ENCODE data around the gene PTPRD. TPM values are rescaled to one million over a fixed set of nuclear protein-coding genes. Genes with fewer than 3 reads are reported as not detected.

The PTPRD gene
- total and polyA plus RNA-seq, 9 of the 15 experiments (the other 6 are each of a cell fraction or from before 2014, with no cell fraction given) = 0.11 TPM; not detected in 8

DNA sequence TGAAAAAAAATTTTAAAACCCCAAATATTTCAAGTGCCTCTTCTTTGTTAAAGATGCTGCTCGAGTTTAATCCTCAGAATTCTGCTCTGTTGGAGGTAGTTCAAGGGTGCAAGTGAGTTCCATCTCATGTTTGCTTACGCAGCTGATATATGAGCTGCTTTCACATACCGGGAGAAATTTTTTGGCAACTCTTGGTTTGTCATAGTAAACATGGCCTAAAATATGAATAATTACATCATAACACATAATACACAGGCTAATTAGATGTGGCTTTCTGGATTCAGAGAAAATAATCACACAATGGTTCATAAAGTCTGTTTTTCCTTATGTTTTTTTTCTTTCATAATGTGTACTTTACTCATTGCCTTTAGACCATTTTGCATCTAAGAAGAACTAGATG lies 1134.1 kb downstream of the PTPRD start:
- FAIRE-seq (no peak), ATAC-seq (no peak), DNase-seq (ENCODE audit: extremely low read depth in 1 of 4, low spot score in 3 of 4) (no peak)
- no peaks in the 10 kb centered on the region for H3K27me3 ChIP-seq (ENCODE audit: control insufficient read depth in 2 of 2, insufficient read depth in 2 of 2, low read length in 2 of 2)
- intact Hi-C loops (cut with micrococcal nuclease) = no loop called here
- 0% methylated on average over 3 of the region's 3 CpGs for WGBS (ENCODE audit: insufficient coverage, low coverage, missing lambda C conversion rate)
- no TSS peak for BruUV-seq (replicated peaks)
- no peaks in the 10 kb centered on the region for H3K79me2 ChIP-seq (ENCODE audit: control insufficient read depth, insufficient read depth, low read length)
- no peak for TF ChIP-seq PML (IDR thresholded peaks at IDR 0.05; ENCODE audit: low read length)
- TF ChIP-seq, protein P1, sequence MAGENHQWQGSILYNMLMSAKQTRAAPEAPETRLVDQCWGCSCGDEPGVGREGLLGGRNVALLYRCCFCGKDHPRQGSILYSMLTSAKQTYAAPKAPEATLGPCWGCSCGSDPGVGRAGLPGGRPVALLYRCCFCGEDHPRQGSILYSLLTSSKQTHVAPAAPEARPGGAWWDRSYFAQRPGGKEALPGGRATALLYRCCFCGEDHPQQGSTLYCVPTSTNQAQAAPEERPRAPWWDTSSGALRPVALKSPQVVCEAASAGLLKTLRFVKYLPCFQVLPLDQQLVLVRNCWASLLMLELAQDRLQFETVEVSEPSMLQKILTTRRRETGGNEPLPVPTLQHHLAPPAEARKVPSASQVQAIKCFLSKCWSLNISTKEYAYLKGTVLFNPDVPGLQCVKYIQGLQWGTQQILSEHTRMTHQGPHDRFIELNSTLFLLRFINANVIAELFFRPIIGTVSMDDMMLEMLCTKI (IDR thresholded peaks at IDR 0.05; ENCODE audit: partially characterized antibody) = no peak
- TF ChIP-seq DACH1 (IDR thresholded peaks at IDR 0.05; ENCODE audit: partially characterized antibody) = no peak
- no peak for TF ChIP-seq ZNF24 (IDR thresholded peaks at IDR 0.05)
- TF ChIP-seq HDAC2 (IDR thresholded peaks at IDR 0.05) = no peak
- TF ChIP-seq HNRNPL (IDR thresholded peaks at IDR 0.05; ENCODE audit: low read depth, low read length) = no peak
- TF ChIP-seq, protein P2, sequence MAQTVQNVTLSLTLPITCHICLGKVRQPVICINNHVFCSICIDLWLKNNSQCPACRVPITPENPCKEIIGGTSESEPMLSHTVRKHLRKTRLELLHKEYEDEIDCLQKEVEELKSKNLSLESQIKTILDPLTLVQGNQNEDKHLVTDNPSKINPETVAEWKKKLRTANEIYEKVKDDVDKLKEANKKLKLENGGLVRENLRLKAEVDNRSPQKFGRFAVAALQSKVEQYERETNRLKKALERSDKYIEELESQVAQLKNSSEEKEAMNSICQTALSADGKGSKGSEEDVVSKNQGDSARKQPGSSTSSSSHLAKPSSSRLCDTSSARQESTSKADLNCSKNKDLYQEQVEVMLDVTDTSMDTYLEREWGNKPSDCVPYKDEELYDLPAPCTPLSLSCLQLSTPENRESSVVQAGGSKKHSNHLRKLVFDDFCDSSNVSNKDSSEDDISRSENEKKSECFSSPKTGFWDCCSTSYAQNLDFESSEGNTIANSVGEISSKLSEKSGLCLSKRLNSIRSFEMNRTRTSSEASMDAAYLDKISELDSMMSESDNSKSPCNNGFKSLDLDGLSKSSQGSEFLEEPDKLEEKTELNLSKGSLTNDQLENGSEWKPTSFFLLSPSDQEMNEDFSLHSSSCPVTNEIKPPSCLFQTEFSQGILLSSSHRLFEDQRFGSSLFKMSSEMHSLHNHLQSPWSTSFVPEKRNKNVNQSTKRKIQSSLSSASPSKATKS (CRISPR knock-in tag; IDR thresholded peaks at IDR 0.05) = no peak
- no peak for TF ChIP-seq SREBF2 (CRISPR knock-in tag; IDR thresholded peaks at IDR 0.05)
- no peak overlapping the region for H3K4me3 ChIP-seq
- H3K9me1 ChIP-seq (ENCODE audit: control insufficient read depth, insufficient read depth, low read length) = no peaks in the 10 kb centered on the region
- H3K9ac ChIP-seq (ENCODE audit: insufficient read depth in 1 of 2, low read depth in 2 of 2, low read length in 2 of 2) = no peak overlapping the region
- no peaks in the 10 kb centered on the region for H3K4me1 ChIP-seq (replicated peaks in 1 of 2; ENCODE audit: control insufficient read depth in 2 of 2, insufficient read depth in 2 of 2, low read length in 2 of 2)
- no peaks in the 10 kb centered on the region for H4K20me1 ChIP-seq (replicated peaks; ENCODE audit: control insufficient read depth, insufficient read depth, low read length)
- H2AFZ ChIP-seq (ENCODE audit: low read depth, low read length) = no peak overlapping the region
- no peak overlapping the region for H3K27ac ChIP-seq (ENCODE audit: extremely low read depth, low read depth, low read length)
- no peaks in the 10 kb centered on the region for H3K36me3 ChIP-seq (ENCODE audit: control insufficient read depth, insufficient read depth, low read length)
- no peaks in the 10 kb centered on the region for H3K9me3 ChIP-seq (replicated peaks; ENCODE audit: control insufficient read depth, insufficient read depth, low read depth, low read length)
- ChIA-PET CTCF (ENCODE audit: low intra/inter-chr PET ratio) (no interaction called here), POLR2A (no interaction called here)
- H3K4me2 ChIP-seq (ENCODE audit: insufficient read depth, low read length) = no peak overlapping the region
- in situ Hi-C loops (cut with MboI) = no loop called here
